ENCODE data around the gene UBASH3B.

UBASH3B gene

GRCh38 chr11:122784325-122784955 is 128.9 kb downstream of the UBASH3B start:
- no peak for DNase-seq (ENCODE audit: low read depth in 2 of 2)

- DNase-seq (ENCODE audit: low read depth in 2 of 2) = no peak
These were observed 129.6 kb downstream of the UBASH3B start for GRCh38 chr11:122785031-122785541.

GRCh38 chr11:122786896-122787295 is 131.4 kb downstream of the UBASH3B start:
- no peak for DNase-seq (ENCODE audit: low read depth in 2 of 2)

GRCh38 chr11:122788781-122789535 is 133.4 kb downstream of the UBASH3B start:
- DNase-seq (ENCODE audit: low read depth in 2 of 2) = no peak

GRCh38 chr11:122789907-122790306 is 134.4 kb downstream of the UBASH3B start:
- no peak for DNase-seq (ENCODE audit: low read depth in 2 of 2)

- no peak for DNase-seq (ENCODE audit: low read depth in 2 of 2)
These were observed 135.9 kb downstream of the UBASH3B start for GRCh38 chr11:122791411-122791810.

- no peak for DNase-seq (ENCODE audit: low read depth in 2 of 2)
These were observed 136.3 kb downstream of the UBASH3B start for GRCh38 chr11:122791836-122792235.

- no peak for DNase-seq (ENCODE audit: low read depth in 2 of 2)
These were observed 138.0 kb downstream of the UBASH3B start for GRCh38 chr11:122793515-122793914.

- no peak for DNase-seq (ENCODE audit: low read depth in 2 of 2)
These were observed 139.8 kb downstream of the UBASH3B start for GRCh38 chr11:122795307-122795706.

GRCh38 chr11:122796128-122796717 is 140.7 kb downstream of the UBASH3B start:
- peak; percentile 54 to 61 for DNase-seq (ENCODE audit: low read depth in 2 of 2)

GRCh38 chr11:122797651-122798050 is 142.1 kb downstream of the UBASH3B start:
- no peak for DNase-seq (ENCODE audit: low read depth in 2 of 2)

- no peak for DNase-seq (ENCODE audit: low read depth in 2 of 2)
These were observed 144.0 kb downstream of the UBASH3B start for GRCh38 chr11:122799406-122800105.

- DNase-seq (ENCODE audit: low read depth in 2 of 2) = no peak
These were observed 147.4 kb downstream of the UBASH3B start for GRCh38 chr11:122802876-122803275.

GRCh38 chr11:122803306-122803705 is 147.8 kb downstream of the UBASH3B start:
- DNase-seq (ENCODE audit: low read depth in 2 of 2) = no peak

- no peak for DNase-seq (ENCODE audit: low read depth in 2 of 2)
These were observed 148.2 kb downstream of the UBASH3B start for GRCh38 chr11:122803716-122804115.

GRCh38 chr11:122804161-122804560 is 148.6 kb downstream of the UBASH3B start:
- DNase-seq (ENCODE audit: low read depth in 2 of 2) = no peak

GRCh38 chr11:122804796-122805195 is 149.3 kb downstream of the UBASH3B start:
- no peak for DNase-seq (ENCODE audit: low read depth in 2 of 2)

- no peak for DNase-seq (ENCODE audit: low read depth in 2 of 2)
These were observed 152.4 kb downstream of the UBASH3B start for GRCh38 chr11:122807731-122808477.

- DNase-seq (ENCODE audit: low read depth in 2 of 2) = no peak
These were observed 153.0 kb downstream of the UBASH3B start for GRCh38 chr11:122808478-122808869.

GRCh38 chr11:122809866-122810265 is 154.3 kb downstream of the UBASH3B start:
- DNase-seq (ENCODE audit: low read depth in 2 of 2) = no peak

- DNase-seq (ENCODE audit: low read depth in 2 of 2) = no peak
These were observed 156.2 kb downstream of the UBASH3B start for GRCh38 chr11:122811721-122812120.
